ENCODE results near the gene PANX1.
"Not testable (repeated sequence)": the region's sequence is repeated elsewhere in the genome, so short reads cannot be mapped to it uniquely, and the experiment has no call there.

Gene PANX1, protein sequence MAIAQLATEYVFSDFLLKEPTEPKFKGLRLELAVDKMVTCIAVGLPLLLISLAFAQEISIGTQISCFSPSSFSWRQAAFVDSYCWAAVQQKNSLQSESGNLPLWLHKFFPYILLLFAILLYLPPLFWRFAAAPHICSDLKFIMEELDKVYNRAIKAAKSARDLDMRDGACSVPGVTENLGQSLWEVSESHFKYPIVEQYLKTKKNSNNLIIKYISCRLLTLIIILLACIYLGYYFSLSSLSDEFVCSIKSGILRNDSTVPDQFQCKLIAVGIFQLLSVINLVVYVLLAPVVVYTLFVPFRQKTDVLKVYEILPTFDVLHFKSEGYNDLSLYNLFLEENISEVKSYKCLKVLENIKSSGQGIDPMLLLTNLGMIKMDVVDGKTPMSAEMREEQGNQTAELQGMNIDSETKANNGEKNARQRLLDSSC

DNA sequence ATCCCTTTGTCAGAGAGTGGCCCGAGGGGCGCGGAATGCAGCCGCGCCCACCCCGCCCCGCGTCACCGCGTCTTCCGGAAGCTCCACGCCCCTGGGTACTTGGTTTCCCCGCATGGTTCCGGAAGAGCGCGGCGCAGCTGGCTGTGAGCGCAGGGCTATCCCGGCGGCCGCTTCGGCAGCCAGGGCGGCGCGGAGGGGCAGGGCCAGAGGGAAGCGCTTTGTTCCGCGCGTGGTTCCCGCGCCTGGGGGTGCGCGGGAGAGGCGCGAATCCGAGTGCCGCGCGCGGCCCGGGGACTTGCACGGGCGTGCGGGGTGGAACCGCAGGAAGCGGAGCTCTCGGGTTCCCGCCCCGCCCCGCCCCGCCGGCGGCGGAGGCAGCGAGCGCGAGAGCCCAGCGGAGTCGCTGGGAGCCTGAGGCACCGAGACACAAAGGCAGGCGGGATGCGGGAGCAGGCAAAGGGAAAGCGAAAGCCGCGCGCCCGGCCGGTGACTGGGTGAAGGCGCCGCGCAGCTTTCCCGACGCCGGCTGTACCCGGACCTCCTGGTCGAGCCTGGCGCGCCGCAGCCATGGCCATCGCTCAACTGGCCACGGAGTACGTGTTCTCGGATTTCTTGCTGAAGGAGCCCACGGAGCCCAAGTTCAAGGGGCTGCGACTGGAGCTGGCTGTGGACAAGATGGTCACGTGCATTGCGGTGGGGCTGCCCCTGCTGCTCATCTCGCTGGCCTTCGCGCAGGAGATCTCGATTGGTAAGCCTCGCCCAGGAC, at the start of gene PANX1:
PANX1 (plus strand) TSS at position 96 of the 766 bp plus-strand sequence; CDS start at position 568, 472 bp downstream.
- peak; percentile 39 for DNase-seq

DNA sequence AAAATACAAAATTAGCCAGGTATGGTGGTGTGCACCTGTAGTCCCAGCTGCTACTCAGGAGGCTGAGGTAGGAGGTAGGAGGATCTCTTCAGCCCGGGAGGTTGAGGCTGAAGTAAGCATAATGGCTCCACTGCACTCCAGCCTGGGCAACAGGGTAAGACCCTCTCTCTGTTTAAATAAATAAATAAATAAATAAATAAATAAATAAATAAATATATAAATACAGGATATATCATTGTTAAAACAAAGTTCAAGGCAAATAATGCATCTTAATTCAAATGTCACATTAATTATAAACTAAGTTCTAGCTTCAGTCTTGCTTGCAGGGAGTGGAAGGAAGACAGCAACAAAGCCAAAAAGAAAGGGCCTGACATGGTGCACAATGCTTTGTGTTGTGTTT, 44.5 kb upstream of the PANX1 start:
- no peak for DNase-seq

DNA sequence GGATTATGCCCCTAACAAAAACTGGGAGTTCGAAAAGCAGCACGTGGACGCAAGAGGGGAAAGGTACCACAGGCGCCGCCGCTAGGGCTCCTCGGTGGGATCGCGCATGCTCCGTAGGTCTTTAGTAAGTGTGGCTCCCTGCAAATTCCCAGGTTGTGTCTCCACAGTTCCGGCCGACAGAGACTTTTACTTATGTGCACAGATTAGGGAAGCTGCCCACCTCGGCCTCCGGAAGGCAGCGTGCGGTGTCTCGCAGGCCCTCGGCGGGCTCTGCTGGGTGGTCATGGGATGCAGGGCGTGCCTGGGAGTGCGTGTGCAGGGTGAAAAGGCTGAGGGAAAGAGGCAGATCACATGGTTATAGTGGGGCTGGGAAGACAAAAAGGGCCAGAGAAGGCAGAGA, 39.7 kb upstream of the PANX1 start:
- DNase-seq = no peak

DNA sequence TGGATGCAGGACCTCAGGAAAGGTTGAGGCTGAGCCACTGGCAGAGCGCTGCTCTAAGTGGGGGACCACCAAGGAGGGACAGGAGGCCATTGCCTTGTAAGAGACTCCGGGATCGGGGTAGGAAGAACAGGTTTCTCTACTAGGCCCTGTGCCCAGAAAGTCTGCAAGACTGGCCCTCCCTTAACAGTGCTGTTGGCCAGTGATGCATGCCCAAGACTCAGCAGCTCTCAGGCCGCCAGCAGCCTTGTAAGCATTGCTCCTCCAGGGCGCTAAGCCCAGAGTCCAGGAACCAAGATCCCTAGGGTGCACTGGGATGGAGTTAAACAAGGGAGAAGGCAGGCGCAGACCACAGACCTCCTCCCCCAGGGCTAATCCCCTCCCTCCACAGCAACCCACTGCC, 39.3 kb upstream of the PANX1 start:
- no peak for DNase-seq

DNA sequence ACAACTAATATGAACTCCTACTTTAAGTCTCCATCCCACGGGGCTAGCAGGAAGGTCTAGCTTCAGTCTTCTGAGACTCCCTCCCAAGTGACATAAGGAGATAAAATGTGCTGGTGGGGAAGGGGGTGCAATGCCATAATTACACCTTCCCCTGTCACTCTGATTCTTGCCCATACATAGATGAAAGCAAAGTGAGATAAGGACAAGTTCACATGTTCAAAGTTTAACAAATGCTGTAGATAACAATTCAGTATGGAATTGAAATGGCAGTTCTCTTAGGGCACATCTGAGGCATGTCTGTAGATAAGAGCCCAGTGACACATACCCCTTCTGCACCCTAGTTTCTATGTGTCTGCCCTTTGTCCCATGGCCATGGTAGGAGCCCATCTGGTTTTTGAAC, 38.2 kb upstream of the PANX1 start:
- no peak for DNase-seq

DNA sequence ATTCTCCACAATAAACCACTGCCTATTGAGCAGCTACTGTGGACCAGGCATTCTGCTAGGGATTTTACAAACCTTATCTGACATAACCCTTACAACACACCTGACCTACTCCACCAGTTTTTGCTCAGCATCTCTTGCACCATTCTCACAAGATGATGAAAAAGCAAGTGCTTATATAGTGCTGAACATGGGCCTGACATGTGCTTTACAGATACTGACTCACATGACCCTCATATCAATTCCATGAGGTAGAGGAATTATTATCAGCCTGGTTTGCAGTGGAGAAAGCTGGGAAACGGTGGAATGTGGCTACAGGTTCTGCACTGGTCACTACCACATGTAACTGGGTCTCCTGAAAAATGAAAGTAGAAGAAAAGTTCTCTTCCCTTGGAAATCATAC, 37.5 kb upstream of the PANX1 start:
- DNase-seq = no peak

DNA sequence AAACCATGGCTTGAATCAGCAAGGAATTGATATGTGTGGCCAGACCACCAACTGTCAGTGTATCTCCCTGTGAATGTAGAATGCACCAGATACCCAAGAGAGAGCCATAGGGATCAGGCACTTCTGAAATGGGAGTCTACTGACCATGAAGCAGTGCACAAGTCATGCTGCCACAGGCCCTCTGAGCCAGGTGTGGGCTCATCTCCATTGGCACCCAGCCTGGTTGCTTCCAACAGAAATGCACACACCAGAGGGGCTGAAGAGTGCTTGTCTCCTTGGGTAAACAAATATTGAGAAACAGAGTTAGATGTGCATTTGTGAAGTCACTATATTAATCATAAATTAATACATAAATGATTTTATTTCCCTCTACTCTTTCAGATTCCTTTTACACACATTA, 28.4 kb upstream of the PANX1 start:
- DNase-seq = no peak

DNA sequence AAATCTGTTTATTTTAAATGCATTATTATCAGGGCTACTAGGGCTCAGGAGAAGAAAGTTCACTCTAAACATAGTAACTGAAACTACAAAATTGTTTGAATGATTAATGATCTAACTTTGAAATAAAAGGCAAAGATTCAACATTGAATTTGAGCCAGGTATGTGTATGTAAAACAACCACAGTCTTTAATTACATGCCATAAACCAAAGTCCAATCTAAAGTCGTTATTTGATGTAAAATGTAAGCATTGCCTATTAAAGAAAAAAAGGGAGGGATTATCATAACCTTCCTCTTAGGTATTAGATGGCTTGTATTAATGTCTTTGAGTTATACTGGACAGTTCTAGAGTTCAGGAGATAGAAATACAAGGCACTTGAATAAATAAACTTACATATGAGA, 25.2 kb upstream of the PANX1 start:
- no peak for DNase-seq

DNA sequence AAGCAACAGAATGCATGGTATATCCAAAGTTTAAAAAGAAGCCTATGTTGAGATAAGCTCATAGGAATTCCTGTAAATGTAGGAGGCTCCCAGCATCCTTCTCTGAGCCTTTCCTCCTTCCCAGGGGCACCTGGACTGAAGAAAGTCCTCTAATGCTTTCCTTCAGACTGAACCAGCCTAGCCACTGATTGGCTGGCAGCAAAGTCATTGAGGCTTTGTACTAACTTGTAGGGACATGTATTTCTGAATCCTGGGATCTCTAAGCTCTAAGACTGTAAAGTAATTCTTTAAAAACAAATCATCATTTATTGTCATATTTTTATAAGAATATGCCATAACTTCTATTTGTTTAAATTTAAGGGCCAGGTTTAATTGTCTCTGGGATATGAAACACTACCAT, 23.9 kb upstream of the PANX1 start:
- no peak for DNase-seq

DNA sequence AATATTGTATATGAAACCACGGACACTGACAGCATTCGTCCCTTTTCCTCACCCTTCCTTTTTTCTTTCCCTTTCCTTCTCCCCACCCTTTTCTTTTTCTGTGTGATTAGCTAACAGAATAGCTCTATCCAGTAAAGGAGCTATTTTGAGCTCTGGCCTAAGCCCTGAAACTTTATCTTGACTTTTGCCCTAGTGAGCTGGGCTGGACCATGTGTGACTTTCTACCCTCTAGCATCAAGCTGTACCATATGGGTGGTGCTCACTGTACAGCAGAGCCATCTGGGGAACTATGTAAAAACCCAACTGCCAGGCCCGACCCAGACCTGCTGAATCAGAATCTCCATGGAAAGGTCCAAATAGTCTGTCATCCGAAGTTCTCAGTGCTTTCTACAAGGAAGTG, 21.9 kb upstream of the PANX1 start:
- DNase-seq = no peak

DNA sequence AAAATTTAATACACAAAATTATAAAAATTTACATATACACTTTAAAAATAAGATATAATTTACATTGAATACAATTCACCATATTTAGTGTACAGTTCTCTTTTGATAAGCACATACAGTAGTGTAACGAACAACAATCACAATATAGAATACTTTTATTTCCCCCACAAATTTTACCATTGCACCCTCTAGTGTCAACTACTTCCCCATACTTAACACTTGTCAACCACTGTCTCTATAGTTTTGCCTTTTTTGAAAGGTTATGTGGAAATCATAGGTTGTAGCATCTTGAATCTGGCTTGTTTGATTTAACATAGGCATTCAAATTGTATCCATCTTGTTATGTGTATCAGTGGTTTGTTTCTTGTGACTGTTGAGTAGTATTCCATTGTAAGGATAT, 21.3 kb upstream of the PANX1 start:
- DNase-seq = no peak

DNA sequence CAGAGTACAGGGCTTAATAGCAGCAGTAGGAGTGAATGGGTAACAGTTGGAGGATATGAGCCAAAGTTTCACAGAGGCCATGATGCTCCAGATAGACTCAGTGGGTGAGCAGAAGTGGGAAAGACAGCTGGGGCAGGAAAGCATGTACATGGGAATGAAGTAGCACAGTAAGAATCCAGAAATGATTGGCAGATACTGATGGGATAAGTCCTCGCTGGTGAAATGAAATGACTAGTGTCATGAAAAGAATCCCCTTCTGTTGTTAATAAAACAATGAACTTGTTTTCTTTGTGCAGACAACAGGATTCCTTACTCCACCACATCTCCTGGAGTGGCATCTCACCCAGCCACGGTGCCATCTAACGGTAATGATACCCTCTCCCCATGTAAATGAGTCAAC, 17.4 kb upstream of the PANX1 start:
- no peak for DNase-seq

DNA sequence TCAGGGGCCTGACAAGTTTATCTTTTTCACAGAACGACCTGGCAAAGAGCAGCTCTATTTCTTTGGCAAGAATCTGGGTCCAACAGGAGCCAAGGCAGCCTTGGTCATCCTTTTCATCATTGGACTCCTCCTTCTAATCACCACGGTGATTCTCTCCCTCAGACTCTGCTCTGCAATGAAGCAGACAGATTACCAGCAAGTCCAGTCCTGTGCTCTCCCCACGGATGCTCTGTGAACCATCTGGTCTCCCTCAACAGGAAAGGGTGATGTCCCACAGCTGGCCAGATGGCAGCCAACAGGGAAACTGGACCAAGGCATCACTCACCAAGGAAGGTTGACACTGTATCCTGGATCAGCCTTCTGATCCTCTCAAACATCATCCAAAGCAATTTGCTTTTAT, 17.0 kb upstream of the PANX1 start:
- DNase-seq = no peak

DNA sequence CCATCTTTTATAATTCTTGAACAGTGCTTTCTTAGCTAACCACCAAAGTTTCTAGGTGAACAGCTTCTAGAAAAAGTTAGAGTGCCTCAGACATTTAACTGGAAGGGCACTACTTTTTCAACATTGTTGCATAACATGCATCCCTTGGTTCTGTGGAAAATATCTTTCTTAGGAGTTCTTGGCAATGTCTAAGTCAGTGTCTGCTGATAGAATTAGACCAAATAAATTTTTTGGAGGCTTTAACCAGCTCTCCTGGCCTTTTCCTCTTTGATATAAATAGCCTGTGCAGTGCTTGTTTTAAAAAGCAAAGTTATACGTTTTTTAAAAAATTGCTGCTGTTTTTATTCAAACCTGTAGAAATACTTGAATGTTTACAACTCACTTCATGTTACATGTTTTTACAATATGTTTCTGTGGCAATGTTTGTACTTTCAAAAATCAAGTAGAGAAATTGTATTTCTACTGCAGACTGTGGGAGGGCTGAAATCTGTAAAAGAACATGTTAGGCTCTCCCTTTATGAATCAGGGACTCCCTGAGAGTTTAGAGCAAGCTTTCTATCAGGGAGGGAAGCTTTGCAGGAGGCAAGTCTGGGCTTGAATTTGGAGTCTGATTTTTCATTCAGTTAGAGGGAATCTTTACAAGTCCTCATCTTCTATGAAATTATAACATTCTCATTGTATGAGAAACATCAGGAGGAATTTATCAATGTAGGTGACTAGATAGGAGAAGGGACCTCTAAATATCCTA, 16.3 kb upstream of the PANX1 start:
- DNase-seq = no peak

DNA sequence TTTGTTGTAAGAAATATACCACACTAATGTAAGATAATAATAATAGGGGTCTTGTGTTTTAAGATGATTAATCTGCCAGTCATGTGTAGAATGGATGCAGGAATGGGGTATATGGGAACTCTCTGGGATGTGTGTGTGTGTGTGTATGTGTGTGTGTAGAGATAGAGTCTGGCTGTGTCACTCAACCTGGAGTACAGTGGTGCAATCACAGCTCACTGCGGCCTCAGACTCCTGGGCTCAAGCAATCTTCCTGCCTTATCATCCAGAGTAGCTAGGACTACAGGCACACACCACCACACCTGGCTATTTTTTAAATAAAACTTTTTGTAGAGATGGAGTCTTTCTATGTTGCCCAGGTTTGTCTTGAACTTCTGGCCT, 11.5 kb upstream of the PANX1 start:
- DNase-seq = no peak

DNA sequence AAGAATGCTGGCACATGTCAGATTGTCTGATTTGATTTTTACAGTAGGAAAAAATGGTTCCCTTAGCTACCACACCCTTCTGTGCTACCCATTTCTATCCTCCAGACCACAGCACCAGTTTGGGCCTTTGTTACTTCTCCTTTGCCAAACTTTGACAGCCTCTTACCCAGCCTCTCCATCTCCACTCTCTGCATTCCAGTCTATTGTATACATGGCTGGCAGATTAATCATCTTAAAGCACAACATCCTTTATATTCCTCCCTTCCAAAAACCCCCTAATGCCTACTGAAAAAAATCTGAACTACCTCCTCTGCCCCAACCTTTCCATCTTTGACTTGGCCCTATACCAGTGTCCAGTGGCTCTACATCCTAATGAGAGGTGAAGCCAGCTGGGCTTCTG, 10.8 kb upstream of the PANX1 start:
- DNase-seq = no peak

DNA sequence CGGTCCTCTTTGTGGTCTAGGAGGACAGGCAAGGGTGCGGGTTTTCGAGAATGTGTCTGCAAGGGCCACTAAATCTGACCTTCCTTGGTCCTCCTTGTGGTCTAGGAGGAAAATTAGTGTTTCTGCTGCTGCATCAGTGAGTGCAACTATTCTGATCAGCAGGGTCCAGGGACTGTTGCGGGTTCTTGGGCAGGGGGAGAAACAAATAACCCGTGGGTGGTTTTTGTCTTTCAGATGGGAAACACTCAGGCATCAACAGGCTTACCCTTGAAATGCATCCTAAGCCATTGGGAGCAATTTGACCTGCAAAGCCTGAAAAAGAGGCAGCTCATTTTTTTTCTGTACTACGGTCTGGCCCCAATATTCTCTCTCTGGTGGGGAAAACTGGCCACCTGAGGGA, 9.0 kb upstream of the PANX1 start:
- not testable (repeated sequence) for DNase-seq

DNA sequence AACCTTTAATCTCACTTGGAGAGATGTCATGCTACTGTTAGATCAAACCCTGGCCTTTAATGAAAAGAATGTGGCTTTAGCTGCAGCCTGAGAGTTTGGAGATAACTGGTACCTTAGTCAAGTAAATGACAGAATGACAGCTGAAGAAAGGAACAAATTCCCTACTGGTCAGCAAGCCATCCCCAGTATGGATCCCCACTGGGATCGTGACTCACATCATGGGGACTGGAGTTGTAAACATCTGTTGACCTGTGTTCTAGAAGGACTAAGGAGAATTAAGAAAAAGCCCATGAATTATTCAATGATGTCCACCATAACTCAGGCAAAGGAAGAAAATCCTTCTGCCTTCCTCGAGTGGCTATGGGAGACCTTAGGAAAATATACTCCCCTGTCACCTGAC, 8.1 kb upstream of the PANX1 start:
- not testable (repeated sequence) for DNase-seq

DNA sequence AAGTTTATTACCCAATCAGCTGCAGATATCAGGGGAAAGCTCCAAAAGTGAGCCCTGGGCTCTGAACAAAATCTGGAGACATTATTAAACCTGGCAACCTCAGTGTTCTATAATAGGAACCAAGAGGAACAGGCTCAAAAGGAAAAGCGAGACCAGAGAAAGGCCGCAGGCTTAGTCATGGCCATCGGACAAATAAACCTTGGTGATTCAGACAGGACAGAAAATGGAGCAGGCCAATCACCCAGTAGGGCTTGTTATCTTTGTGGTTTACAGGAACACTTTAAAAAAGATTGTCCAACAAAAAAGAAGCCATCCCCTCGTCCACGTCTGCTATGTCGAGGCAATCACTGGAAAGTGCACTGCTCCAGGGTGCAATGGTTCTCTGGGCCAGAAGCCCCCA, 7.7 kb upstream of the PANX1 start:
- no peak for DNase-seq

DNA sequence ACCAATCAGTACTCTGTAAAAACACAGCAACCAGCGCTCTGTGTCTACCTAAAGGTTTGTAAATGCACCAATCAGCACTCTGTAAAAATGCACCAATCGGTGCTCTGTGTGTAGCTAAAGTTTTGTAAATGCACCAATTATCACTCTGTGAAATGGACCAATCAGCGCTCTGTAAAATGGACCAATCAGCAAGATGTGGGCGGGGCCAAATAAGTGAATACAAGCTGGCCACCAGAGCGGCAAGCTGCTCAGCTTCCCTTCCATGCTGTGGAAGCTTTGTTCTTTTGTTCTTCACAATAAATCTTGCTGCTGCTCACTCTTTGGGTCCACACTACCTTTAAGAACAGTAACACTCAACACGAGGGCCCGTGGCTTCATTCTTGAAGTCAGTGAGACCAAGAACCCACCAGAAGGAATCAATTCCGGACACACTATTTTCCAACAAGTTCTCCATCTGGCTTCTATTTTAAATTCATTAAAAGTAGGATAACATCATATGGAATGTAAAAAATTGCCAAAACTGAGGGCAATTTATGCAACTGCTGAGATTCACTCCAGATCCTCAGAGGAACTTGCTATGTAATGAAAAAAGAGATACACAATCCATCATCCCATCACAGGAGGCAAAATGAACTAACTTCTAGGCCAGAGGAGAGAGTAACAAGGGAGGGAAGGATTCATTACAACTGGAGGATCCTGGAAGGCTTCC, 3.1 kb upstream of the PANX1 start:
- DNase-seq = no peak

DNA sequence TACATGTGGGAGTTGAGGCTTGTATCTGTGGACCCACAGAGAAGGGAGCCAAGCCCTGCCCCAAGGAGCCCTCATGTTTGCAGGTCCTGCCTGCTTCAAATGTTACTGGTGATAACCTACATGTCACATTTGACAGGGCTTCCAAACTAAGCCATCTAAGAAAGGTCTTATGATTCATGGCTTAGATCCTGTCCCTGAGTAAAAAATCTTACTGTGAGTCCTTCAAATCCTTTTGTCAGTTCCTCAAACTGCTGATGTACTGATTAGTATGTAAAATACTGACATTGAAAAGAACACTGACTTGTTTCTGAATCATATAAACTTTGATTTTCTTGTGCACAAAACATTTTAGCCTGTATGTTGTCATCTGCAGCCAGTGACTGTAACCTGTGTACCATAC, 1.0 kb upstream of the PANX1 start:
- DNase-seq = no peak

DNA sequence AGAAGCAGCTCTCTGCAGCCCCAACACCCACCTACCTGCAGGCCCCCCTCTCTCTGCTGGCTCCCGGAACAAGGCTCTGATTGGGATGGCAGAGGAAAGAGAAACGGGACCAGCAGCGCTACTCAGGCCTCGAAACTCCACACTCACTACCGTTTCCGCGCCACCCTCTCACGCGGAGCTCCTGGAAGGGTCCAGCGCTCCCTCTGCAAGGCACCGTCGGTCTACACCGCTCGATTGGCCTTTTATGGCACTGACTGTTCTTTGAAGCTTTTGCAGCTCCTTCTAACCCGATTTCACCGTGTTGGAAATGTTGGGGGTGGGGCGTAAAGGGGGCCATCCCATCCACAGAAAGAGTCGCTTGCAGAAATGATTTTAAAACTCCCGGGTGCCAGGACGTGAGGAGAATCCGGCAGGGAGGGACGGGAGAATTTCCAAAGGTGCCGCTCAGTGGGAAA, 323 bp upstream of the PANX1 start:
- peak; percentile 57 for DNase-seq
